ENCODE data around the gene ISG15. TPM values are rescaled to one million over a fixed set of nuclear protein-coding genes. Genes with fewer than 3 reads are reported as not detected.

The ISG15 gene
- total and polyA plus RNA-seq, 2 of the 13 experiments (the other 11 are each of a cell fraction or from before 2014, with no cell fraction given) = 42.1 to 54.9 TPM

DNA sequence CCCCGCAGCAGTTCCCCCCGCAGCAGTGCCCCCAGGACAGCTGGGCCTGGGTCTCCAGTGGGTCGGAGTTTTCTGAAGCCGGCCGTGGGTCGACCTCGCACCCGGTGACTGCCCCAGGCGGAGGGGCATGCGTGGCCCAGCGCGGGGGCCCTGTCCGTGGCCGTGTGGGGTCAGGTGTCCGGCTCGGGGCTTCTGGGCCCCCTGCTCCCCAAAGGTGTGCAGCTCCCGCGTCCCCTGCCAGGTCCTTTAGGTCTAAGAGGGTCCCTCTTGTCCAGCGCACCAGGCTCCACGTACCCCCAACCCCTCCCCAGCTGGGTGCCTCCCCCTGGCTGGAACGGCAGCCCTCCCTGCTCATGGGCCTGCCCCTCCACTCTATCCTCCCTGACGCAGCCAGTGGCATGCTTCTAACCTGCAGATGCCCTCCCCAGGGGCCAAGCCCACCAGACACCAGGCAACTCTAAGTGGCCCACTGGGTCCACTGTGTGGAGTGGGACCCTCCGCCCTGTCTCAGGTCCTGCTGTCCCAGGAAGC lies 7.5 kb upstream of the ISG15 start (continued):
- TF ChIP-seq, protein P1, sequence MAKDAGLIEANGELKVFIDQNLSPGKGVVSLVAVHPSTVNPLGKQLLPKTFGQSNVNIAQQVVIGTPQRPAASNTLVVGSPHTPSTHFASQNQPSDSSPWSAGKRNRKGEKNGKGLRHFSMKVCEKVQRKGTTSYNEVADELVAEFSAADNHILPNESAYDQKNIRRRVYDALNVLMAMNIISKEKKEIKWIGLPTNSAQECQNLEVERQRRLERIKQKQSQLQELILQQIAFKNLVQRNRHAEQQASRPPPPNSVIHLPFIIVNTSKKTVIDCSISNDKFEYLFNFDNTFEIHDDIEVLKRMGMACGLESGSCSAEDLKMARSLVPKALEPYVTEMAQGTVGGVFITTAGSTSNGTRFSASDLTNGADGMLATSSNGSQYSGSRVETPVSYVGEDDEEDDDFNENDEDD (CRISPR knock-in tag; IDR thresholded peaks at IDR 0.05; ENCODE audit: borderline replicate concordance) = no peak
- no peak for TF ChIP-seq ZNF17 (CRISPR knock-in tag; IDR thresholded peaks at IDR 0.05)
- peak; percentile 0; the same call in 1 of the 2 replicates for TF ChIP-seq ZNF451 (CRISPR knock-in tag; IDR thresholded peaks at IDR 0.05)
- TF ChIP-seq ZBTB7B (CRISPR knock-in tag; IDR thresholded peaks at IDR 0.05) = no peak
- no peak for TF ChIP-seq GABPB1 (CRISPR knock-in tag; IDR thresholded peaks at IDR 0.05)
- TF ChIP-seq, protein P2, sequence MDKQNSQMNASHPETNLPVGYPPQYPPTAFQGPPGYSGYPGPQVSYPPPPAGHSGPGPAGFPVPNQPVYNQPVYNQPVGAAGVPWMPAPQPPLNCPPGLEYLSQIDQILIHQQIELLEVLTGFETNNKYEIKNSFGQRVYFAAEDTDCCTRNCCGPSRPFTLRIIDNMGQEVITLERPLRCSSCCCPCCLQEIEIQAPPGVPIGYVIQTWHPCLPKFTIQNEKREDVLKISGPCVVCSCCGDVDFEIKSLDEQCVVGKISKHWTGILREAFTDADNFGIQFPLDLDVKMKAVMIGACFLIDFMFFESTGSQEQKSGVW (CRISPR knock-in tag; IDR thresholded peaks at IDR 0.05; ENCODE audit: borderline replicate concordance) = no peak
- no peak for TF ChIP-seq ETV6 (CRISPR knock-in tag; conservative IDR thresholded peaks at IDR 0.05)
- TF ChIP-seq IKZF1 (IDR thresholded peaks at IDR 0.05) = no peak
- TF ChIP-seq AGO1 (IDR thresholded peaks at IDR 0.05; ENCODE audit: low read depth, low read length, poor library complexity, severe bottlenecking) = peak; percentile 82
- peak; percentile 72 for TF ChIP-seq RBFOX2 (IDR thresholded peaks at IDR 0.05; ENCODE audit: low read depth, low read length)
- TF ChIP-seq TEAD3 (CRISPR knock-in tag; optimal IDR thresholded peaks at IDR 0.05; ENCODE audit: borderline replicate concordance) = no peak
- peak; percentile 55 for TF ChIP-seq ZNF607 (CRISPR knock-in tag; IDR thresholded peaks at IDR 0.05; ENCODE audit: borderline replicate concordance)
- TF ChIP-seq, protein P3, sequence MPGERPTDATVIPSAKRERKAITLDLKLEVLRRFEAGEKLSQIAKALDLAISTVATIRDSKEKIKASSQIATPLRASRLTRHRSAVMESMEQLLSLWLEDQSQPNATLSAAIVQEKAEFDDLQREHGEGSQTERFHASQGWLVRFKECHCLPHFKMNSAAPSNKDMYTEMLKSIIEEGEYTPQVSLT (CRISPR knock-in tag; IDR thresholded peaks at IDR 0.05; ENCODE audit: borderline replicate concordance, low read depth) = no peak
- TF ChIP-seq ZMYM4 (CRISPR knock-in tag; IDR thresholded peaks at IDR 0.05) = no peak
- TF ChIP-seq BORCS8-MEF2B (CRISPR knock-in tag; IDR thresholded peaks at IDR 0.05) = no peak
- TF ChIP-seq ARNTL (CRISPR knock-in tag; IDR thresholded peaks at IDR 0.05) = no peak
- 0 out of 2 replicates have a peak, but pooled peaks have one; percentile 14 for TF ChIP-seq ZNF552 (CRISPR knock-in tag; IDR thresholded peaks at IDR 0.05; ENCODE audit: borderline replicate concordance)
- TF ChIP-seq FOXC1 (CRISPR knock-in tag; IDR thresholded peaks at IDR 0.05; ENCODE audit: borderline replicate concordance) = no peak
- TF ChIP-seq, protein P4, sequence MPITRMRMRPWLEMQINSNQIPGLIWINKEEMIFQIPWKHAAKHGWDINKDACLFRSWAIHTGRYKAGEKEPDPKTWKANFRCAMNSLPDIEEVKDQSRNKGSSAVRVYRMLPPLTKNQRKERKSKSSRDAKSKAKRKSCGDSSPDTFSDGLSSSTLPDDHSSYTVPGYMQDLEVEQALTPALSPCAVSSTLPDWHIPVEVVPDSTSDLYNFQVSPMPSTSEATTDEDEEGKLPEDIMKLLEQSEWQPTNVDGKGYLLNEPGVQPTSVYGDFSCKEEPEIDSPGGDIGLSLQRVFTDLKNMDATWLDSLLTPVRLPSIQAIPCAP (CRISPR knock-in tag; IDR thresholded peaks at IDR 0.05; ENCODE audit: low read depth) = no peak
- TF ChIP-seq, protein P5, sequence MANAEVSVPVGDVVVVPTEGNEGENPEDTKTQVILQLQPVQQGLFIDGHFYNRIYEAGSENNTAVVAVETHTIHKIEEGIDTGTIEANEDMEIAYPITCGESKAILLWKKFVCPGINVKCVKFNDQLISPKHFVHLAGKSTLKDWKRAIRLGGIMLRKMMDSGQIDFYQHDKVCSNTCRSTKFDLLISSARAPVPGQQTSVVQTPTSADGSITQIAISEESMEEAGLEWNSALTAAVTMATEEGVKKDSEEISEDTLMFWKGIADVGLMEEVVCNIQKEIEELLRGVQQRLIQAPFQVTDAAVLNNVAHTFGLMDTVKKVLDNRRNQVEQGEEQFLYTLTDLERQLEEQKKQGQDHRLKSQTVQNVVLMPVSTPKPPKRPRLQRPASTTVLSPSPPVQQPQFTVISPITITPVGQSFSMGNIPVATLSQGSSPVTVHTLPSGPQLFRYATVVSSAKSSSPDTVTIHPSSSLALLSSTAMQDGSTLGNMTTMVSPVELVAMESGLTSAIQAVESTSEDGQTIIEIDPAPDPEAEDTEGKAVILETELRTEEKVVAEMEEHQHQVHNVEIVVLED (CRISPR knock-in tag; IDR thresholded peaks at IDR 0.05; ENCODE audit: borderline replicate concordance) = no peak
- TF ChIP-seq ZNF567 (CRISPR knock-in tag; IDR thresholded peaks at IDR 0.05; ENCODE audit: borderline replicate concordance) = no peak
- TF ChIP-seq ZNF619 (CRISPR knock-in tag; IDR thresholded peaks at IDR 0.05) = no peak
- TF ChIP-seq ZNF790 (CRISPR knock-in tag; IDR thresholded peaks at IDR 0.05; ENCODE audit: borderline replicate concordance) = peak; percentile 16; the same call in 1 of the 2 replicates
- TF ChIP-seq SNAI1 (CRISPR knock-in tag; IDR thresholded peaks at IDR 0.05; ENCODE audit: borderline replicate concordance) = no peak

Measured in HepG2 (cell line).